ENCODE results near the gene PPP1R37.

The PPP1R37 gene

DNA sequence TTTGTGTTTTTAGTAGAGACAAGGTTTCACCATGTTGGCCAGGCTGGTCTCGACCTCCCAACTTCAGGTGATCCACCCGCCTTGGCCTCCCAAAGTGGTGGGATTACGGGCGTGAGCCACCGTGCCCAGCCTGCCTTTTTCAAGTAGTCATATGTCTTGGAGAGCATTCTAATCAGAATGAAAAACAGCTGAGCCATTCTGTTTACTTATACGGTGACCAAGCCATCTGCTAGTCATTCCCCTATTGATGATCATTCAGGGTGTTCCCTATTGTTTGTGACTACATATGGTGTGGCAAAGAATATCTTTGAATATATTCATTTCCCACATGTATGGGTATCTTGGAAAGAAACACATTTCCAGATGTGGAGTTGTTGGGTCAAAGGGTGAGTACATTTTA lies 102.8 kb downstream of the PPP1R37 start:
- no peak for TF ChIP-seq SIN3A (IDR thresholded peaks at IDR 0.05; ENCODE audit: borderline replicate concordance, insufficient read depth, low read length)
- no peak for TF ChIP-seq POLR2AphosphoS5 (IDR thresholded peaks at IDR 0.05; ENCODE audit: low read depth, low read length)
- TF ChIP-seq TAF1 (IDR thresholded peaks at IDR 0.05; ENCODE audit: borderline replicate concordance, insufficient read depth, low read length): no peak
- TF ChIP-seq FOXP2 (optimal IDR thresholded peaks at IDR 0.05; ENCODE audit: borderline replicate concordance, extremely low read depth, extremely low read length, insufficient read depth): no peak
- TF ChIP-seq REST (IDR thresholded peaks at IDR 0.05; ENCODE audit: insufficient read depth in 1 of 2, low read depth in 2 of 2, low read length in 2 of 2): no peak
